ENCODE results near the gene EIF4G2. TPM values are rescaled to one million over a fixed set of nuclear protein-coding genes. Genes with fewer than 3 reads are reported as not detected.

EIF4G2 gene
- total and polyA plus RNA-seq, 2 of the 8 experiments (the other 6 are each of a cell fraction or from before 2014, with no cell fraction given), result 438 to 964 TPM

- Histone ChIP-seq H4K5ac (ENCODE audit: insufficient read length, low read depth, low read length) (no peak overlapping the region), H3K27me3 (replicated peaks in 1 of 4; ENCODE audit: control insufficient read depth in 3 of 4, extremely low read depth in 1 of 4, insufficient read depth in 3 of 4, low read length in 3 of 4) (no peaks in the 10 kb centered on the region), H2AK5ac (ENCODE audit: low read depth, low read length) (no peak overlapping the region), H3K23me2 (ENCODE audit: low read depth, low read length) (peaks cover 1% of the 10 kb centered on the region; the same call in 1 of the 2 replicates), H4K20me1 (replicated peaks in 1 of 2; ENCODE audit: control insufficient read depth in 1 of 2, insufficient read depth in 2 of 2, low read length in 2 of 2) (no peaks in the 10 kb centered on the region), H2BK5ac (ENCODE audit: low read depth, low read length) (no peak overlapping the region), H2BK120ac (replicated peaks; ENCODE audit: low read depth, low read length) (no peak overlapping the region), H3K4ac (replicated peaks; ENCODE audit: insufficient read length, low read depth, low read length) (no peak overlapping the region), H2BK15ac (ENCODE audit: low read length) (no peak overlapping the region), H3K79me2 (ENCODE audit: control insufficient read depth in 1 of 2, insufficient read depth in 2 of 2, low read length in 2 of 2) (no peaks in the 10 kb centered on the region), H4K91ac (replicated peaks; ENCODE audit: insufficient read length, low read length) (no peak overlapping the region), H3K79me1 (ENCODE audit: low read depth, low read length) (no peaks in the 10 kb centered on the region), H3K36me3 (ENCODE audit: control insufficient read depth in 2 of 4, insufficient read depth in 4 of 4, low read length in 3 of 4) (no peaks in the 10 kb centered on the region), H3K9me3 (ENCODE audit: insufficient read depth in 2 of 2, low read depth in 1 of 2, low read length in 1 of 2) (0 out of 4 replicates have a peak, but pooled peaks cover 0 to 4% of the 10 kb centered on the region in 2 experiments), H3K56ac (replicated peaks; ENCODE audit: insufficient read length, low read depth, low read length) (no peak overlapping the region), H2BK12ac (ENCODE audit: low read depth, low read length) (no peak overlapping the region), H3K4me1 (replicated peaks in 1 of 4; ENCODE audit: control insufficient read depth in 3 of 4, insufficient read depth in 4 of 4, low read length in 3 of 4) (no peaks in the 10 kb centered on the region), H3K14ac (ENCODE audit: insufficient read length) (no peak overlapping the region), H3K27ac (ENCODE audit: low read depth, low read length) (no peak overlapping the region), H2AFZ (ENCODE audit: low read length) (no peak overlapping the region), H4K8ac (ENCODE audit: extremely low read depth, insufficient read depth, low read length) (no peak overlapping the region), H3K23ac (ENCODE audit: insufficient read length) (no peak overlapping the region), H3K9ac (replicated peaks in 1 of 4; ENCODE audit: extremely low read depth in 1 of 4, low read depth in 3 of 4, low read length in 3 of 4) (no peak overlapping the region), H3K4me3 (ENCODE audit: extremely low read depth in 1 of 4, insufficient read depth in 2 of 4, low read depth in 3 of 4, low read length in 4 of 4) (no peak overlapping the region), H3K4me2 (ENCODE audit: insufficient read depth in 1 of 2, low read depth in 2 of 2, low read length in 2 of 2) (no peak overlapping the region), H2BK20ac (ENCODE audit: low read length) (no peak overlapping the region), H3K18ac (ENCODE audit: extremely low read depth, low read length) (no peak overlapping the region)
- no peak for DNase-seq (ENCODE audit: low read depth in 1 of 2, low spot score in 2 of 2)
- ChIA-PET CTCF (ENCODE audit: partially characterized antibody) (no interaction called here), POLR2A (ENCODE audit: partially characterized antibody) (interaction anchor here (0.7 to 2.4 kb wide), 3 partner anchors 13 to 20 kb away, joined by 3 to 15 read pairs (median 3); partner anchors contain the start of gene EIF4G2)
- no peak for FAIRE-seq
- 91% methylated on average over 3 of the region's 3 CpGs; no CpG with 5 or more reads in 1 of the 2 experiments for WGBS, 2 experiments (ENCODE audit: extremely low coverage in 1 of 2, insufficient coverage in 1 of 2, insufficient read length in 1 of 2, insufficient replicate concordance in 2 of 2, low coverage in 1 of 2, low lambda C conversion rate in 2 of 2, missing lambda C conversion rate in 1 of 2)
- no peak for TF ChIP-seq USF2 (IDR thresholded peaks at IDR 0.05; ENCODE audit: low read length)
- no peak for TF ChIP-seq POU5F1 (IDR thresholded peaks at IDR 0.05; ENCODE audit: low read depth, low read length)
- no peak for TF ChIP-seq YY1 (IDR thresholded peaks at IDR 0.05; ENCODE audit: low read depth, low read length)
- TF ChIP-seq PHF8 (conservative IDR thresholded peaks at IDR 0.05; ENCODE audit: low read depth, low read length), result no peak
- no peak for TF ChIP-seq NRF1 (IDR thresholded peaks at IDR 0.05; ENCODE audit: low read depth, low read length)
- no peak for TF ChIP-seq HDAC6 (IDR thresholded peaks at IDR 0.05; ENCODE audit: low read depth, low read length)
- no peak for TF ChIP-seq SAP30 (IDR thresholded peaks at IDR 0.05; ENCODE audit: insufficient read depth, insufficient replicate concordance, low read length)
Observed at GRCh38 chr11:10824888-10825287, 16.2 kb upstream of the EIF4G2 start.

Data from H1 (cell line).